Measurements from ENCODE around the gene LYST.
"Not testable (repeated sequence)": the region's sequence is repeated elsewhere in the genome, so short reads cannot be mapped to it uniquely, and the experiment has no call there.

LYST gene

GRCh38 chr1:235910357-235911299 is 43.9 kb upstream of the LYST start:
- no peak for TF ChIP-seq CTCF (IDR thresholded peaks at IDR 0.05; ENCODE audit: unreplicated experiment in 3 of 3)
- no peaks in the 10 kb centered on the region for H3K36me3 Mint-ChIP-seq (ENCODE audit: low read depth)
- H3K4me1 Mint-ChIP-seq: peaks cover 37% of the 10 kb centered on the region
- no peak overlapping the region for H3K4me3 Mint-ChIP-seq
- peak overlapping the region in 2 of 3 experiments; percentile 20 to 54 for H3K27ac Mint-ChIP-seq
- H3K9me3 Mint-ChIP-seq: no peaks in the 10 kb centered on the region
- peaks cover 6% of the 10 kb centered on the region for H3K27me3 Mint-ChIP-seq (ENCODE audit: low read depth)

GRCh38 chr1:235908742-235909520 is 42.2 kb upstream of the LYST start:
- peaks cover 37% of the 10 kb centered on the region for H3K4me1 Mint-ChIP-seq
- peak overlapping the region in 1 of 3 experiments; percentile 68 for H3K27ac Mint-ChIP-seq

GRCh38 chr1:235907897-235908240 is 41.2 kb upstream of the LYST start:
- TF ChIP-seq CTCF (IDR thresholded peaks at IDR 0.05; ENCODE audit: unreplicated experiment in 3 of 3): no peak
- no peak overlapping the region for H3K4me3 Mint-ChIP-seq
- peaks cover 6% of the 10 kb centered on the region for H3K27me3 Mint-ChIP-seq (ENCODE audit: low read depth)
- peaks cover 2% of the 10 kb centered on the region for H3K9me3 Mint-ChIP-seq
- H3K27ac Mint-ChIP-seq: no peak overlapping the region
- H3K4me1 Mint-ChIP-seq: peaks cover 37% of the 10 kb centered on the region
- H3K36me3 Mint-ChIP-seq (ENCODE audit: low read depth): no peaks in the 10 kb centered on the region

More at GRCh38 chr1:235908742-235909520, 42.2 kb upstream of the LYST start:
- Mint-ChIP-seq H3K4me3 (no peak overlapping the region), H3K36me3 (ENCODE audit: low read depth) (no peaks in the 10 kb centered on the region), H3K27me3 (ENCODE audit: low read depth) (peaks cover 6% of the 10 kb centered on the region), H3K9me3 (peaks cover under 1% of the 10 kb centered on the region)
- no peak for TF ChIP-seq CTCF (IDR thresholded peaks at IDR 0.05; ENCODE audit: unreplicated experiment in 3 of 3)

- H3K4me1 Mint-ChIP-seq: peaks cover 37% of the 10 kb centered on the region
- H3K9me3 Mint-ChIP-seq: peaks cover 2% of the 10 kb centered on the region
- H3K36me3 Mint-ChIP-seq (ENCODE audit: low read depth): no peaks in the 10 kb centered on the region
- no peak overlapping the region for H3K27ac Mint-ChIP-seq
- no peak for TF ChIP-seq CTCF (IDR thresholded peaks at IDR 0.05; ENCODE audit: unreplicated experiment in 3 of 3)
- H3K4me3 Mint-ChIP-seq: no peak overlapping the region
- peaks cover 6% of the 10 kb centered on the region for H3K27me3 Mint-ChIP-seq (ENCODE audit: low read depth)
Measured at GRCh38 chr1:235907187-235907896, 40.6 kb upstream of the LYST start.

GRCh38 chr1:235906436-235906835 is 39.7 kb upstream of the LYST start:
- Mint-ChIP-seq H3K27ac (no peak overlapping the region), H3K4me1 (peaks cover 31% of the 10 kb centered on the region), H3K27me3 (ENCODE audit: low read depth) (peaks cover 6% of the 10 kb centered on the region), H3K36me3 (ENCODE audit: low read depth) (no peaks in the 10 kb centered on the region), H3K4me3 (no peak overlapping the region), H3K9me3 (peaks cover 2% of the 10 kb centered on the region)
- TF ChIP-seq CTCF (IDR thresholded peaks at IDR 0.05; ENCODE audit: unreplicated experiment in 3 of 3): no peak

GRCh38 chr1:235903809-235904208 is 37.1 kb upstream of the LYST start:
- not testable (repeated sequence) for H3K27ac Mint-ChIP-seq; H3K4me3 Mint-ChIP-seq; H3K36me3 Mint-ChIP-seq (ENCODE audit: low read depth); H3K9me3 Mint-ChIP-seq; H3K27me3 Mint-ChIP-seq (ENCODE audit: low read depth); H3K4me1 Mint-ChIP-seq

All from nephron (organoid).